ENCODE measurements around the gene DPP4.

- TF ChIP-seq CTCF (IDR thresholded peaks at IDR 0.05) (no peak), POLR2A (IDR thresholded peaks at IDR 0.05) (no peak)
These were observed 126.6 kb downstream of the DPP4 start for GRCh38 chr2:161947406-161947805.
